PFSK-1 (cell line): ENCODE measurements around the gene PLCD1.

Source experiments
- POLR2AphosphoS5 ChIP-seq: IDR thresholded peaks from 2 replicates; pipeline ENCODE4 v1.6.1; 2012; ENCODE audit warnings: low read depth, mild to moderate bottlenecking, control low read depth, low read length, moderate library complexity
- REST ChIP-seq, 2 experiments: IDR thresholded peaks; 2 replicates each; pipeline versions ENCODE4 v1.6.1 to v1.8.0; 2011 to 2012; ENCODE audit warnings: low read depth in 2 of 2, low read length in 2 of 2, control low read depth in 1 of 2, inconsistent platforms in 1 of 2, mild to moderate bottlenecking in 1 of 2, moderate library complexity in 1 of 2; ENCODE audit not compliant: insufficient read depth in 1 of 2
- SIN3A ChIP-seq: IDR thresholded peaks from 2 replicates; pipeline ENCODE4 v1.6.1; 2012; ENCODE audit warnings: mild to moderate bottlenecking, low read length, moderate library complexity, borderline replicate concordance; ENCODE audit not compliant: insufficient read depth

GRCh38 chr3:38067508-38068233, 38.2 kb upstream of the PLCD1 start:
- TF ChIP-seq POLR2AphosphoS5 (no peak), REST (IDR thresholded peaks at IDR 0.05; ENCODE audit: insufficient read depth in 1 of 2, low read depth in 2 of 2, low read length in 2 of 2) (no peak), SIN3A (no peak)
